NCI-H2107 (cell line): ENCODE measurements around the gene TNS1.

Experiments
- DNase-seq: peaks from one replicate; lab custom pipeline; 2025; lab: John Stamatoyannopoulos, UW

TNS1 gene

GRCh38 chr2:217774232-217774631, 228.6 kb downstream of the TNS1 start:
- DNase-seq = no peak

GRCh38 chr2:217773539-217773938, 229.3 kb downstream of the TNS1 start:
- no peak for DNase-seq

DNA sequence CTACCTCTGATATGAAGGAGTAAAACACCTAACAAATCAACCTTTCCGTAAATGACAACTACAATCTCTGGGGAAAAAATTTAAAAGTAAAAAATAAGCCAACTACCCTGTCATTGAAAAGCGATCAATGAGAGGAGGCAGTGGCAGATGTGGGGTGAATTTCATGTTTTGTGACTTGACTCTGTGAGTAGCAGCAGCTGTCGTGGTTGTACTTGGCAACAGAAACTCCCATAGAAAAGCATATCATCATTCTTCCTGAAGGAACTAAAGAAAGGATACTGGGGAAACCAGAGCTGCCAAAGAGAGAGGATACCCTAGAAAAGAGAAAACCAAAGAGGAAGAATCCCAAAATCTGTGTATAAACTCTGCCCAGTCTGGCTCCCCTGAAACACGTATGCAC, 236.4 kb downstream of the TNS1 start:
- no peak for DNase-seq

DNA sequence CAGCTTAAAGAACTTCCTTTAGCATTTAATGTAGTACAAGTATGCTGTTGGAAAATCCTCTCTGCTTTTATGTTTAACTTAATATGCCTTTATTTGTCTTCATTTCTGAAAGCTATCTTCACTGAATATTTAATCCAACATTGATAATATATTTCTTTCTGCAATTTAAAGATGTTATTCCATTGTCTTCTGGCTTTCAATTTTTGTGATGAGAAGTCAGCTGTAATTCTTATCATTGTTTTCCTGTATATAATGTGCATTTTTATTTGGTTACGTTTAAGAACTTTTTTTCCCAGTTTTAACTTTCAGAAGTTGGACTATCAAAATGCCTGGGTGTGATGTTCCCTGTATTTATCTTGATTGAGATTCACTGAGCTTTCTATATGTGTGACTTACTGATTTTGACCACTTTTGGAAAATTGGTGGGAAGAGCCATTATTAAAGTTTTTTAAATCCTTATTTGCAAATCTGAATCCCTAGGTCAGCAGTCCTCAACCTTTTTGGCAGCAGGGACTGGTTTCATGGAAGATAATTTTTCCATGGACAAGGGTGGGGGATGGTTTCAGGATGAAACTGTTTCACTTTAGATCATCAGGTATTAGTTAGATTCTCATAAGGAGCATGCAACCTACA, 241.0 kb downstream of the TNS1 start:
- DNase-seq = no peak

- DNase-seq = no peak
These were observed 242.8 kb downstream of the TNS1 start for GRCh38 chr2:217759991-217760390.

- no peak for DNase-seq
These were observed 245.7 kb downstream of the TNS1 start for GRCh38 chr2:217757108-217757463.

GRCh38 chr2:217756375-217757107, 246.3 kb downstream of the TNS1 start:
- DNase-seq = no peak

DNA sequence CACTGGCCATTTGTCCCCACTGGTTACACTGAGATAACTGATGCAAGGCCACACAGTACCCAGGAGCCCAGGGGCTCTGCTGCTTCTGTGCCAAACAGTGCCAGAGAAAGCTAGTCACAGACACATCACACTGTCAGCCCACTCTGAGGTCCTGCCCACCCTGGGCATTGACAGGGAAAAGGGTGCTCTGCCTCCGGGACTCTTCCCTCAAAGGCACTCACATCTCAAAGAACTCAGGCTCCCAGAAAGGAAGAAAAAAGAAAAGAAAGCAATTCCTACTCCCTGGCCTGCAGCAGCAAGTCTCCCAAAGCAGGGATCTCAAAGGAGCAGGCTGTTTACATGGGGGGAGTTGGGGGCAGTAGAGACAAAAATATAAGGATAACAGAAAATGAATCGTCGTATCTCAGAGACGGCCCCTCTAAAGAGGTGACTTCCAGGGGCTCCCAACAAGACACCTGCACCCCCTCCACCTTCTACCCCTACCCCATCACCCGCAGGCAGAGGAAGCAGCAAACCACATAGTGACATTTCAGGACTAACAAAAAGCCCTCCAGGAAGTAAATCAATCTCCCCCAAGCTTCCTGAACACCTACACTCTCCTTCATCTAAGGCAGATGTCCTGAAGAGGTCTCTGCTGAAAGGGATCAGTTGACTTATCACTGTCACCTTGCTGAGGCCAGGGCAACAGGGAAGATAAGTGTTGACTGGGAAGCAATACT, 247.6 kb downstream of the TNS1 start:
- no peak for DNase-seq

GRCh38 chr2:217753460-217754200, 249.2 kb downstream of the TNS1 start:
- no peak for DNase-seq

DNA sequence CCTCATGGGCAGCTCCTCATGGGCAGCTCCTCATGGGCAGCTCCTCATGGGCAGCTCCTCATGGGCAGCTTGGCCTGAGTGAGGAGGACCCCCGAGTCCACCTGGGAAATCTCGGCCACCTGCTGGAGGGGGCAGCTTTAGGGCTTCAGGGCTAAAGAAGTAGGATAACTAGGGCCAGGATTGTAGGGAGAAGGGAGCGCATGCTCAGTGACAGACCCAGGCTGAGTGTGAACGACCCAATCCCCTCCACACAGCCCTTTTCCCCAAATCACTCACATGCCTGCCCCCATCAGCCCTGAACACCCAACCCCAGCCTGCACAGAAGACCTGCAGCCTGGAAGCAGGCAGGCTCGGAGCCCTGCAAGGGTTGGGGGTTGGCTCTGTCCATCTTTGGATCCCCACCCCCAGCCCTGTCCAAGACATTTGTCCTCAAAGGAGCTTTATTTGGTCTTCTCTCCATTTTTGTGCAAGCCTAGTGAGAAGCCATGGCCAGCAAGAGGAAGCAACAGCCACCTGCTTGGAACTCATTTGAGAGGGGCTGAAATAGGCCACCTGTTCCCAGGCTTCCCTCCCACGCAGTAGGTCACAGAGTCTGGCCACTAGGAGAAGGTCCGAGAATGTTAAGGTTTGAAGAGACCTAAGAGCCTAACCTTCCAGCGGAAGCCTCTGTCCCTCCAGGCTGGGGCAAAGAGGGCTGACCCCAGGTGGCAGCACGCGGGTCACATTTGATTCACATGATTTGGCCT, 249.9 kb downstream of the TNS1 start:
- DNase-seq = no peak

DNA sequence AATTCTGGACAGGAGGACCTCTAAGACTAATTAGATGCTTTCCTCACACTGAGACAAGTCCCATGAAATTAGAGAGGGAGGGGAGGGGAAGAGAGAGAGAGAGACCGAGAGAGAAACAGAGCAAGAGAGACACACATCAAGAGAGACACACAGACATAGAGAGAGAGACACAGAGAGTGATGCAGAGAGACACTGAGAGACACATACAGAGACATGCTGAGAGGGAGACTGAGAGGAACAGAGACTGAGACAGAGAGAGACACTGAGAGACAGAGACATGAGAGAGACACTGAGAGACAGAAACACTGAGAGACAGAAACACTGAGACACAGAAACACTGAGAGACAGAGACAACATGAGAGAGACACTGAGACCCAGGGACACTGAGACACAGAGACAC, 250.8 kb downstream of the TNS1 start:
- no peak for DNase-seq

DNA sequence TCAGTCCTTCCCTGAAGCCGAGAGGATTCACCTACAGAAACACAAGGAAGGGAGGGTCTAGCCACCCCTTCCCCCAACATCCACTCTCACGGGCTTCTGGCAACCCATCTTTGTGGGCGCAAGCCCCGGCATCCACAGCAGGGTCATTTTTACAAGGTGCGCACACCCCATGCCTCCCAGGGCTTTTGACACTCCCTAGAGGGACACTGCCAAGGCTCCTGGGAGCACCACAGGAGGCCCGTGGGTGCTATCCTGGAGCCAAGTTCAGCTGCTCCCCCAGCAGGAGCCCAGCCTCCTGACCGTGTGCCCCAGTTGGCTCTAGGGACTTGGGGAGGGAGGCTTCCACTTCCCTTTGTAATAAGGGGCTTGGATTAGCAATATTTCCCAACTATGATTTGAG, 251.6 kb downstream of the TNS1 start:
- DNase-seq = no peak
